ENCODE measurements around the gene GNAZ. TPM values are rescaled to one million over a fixed set of nuclear protein-coding genes. Genes with fewer than 3 reads are reported as not detected.

Gene GNAZ
- total RNA-seq, 4 donors from 2014 or later, result 4.2 to 8.2 (median 4.8) TPM

GRCh38 chr22:23079814-23080521 lies 9.6 kb downstream of the GNAZ start:
- 93 to 95% methylated on average over 9 of the region's 9 CpGs for whole genome bisulfite sequencing, 2 donors
- Histone ChIP-seq H3K27me3 (no peaks in the 10 kb centered on the region), H3K9me3 (no peaks in the 10 kb centered on the region), H3K4me1 (no peaks in the 10 kb centered on the region), H3K36me3 (no peaks in the 10 kb centered on the region), H3K4me3 (replicated peaks in 1 of 3) (no peak overlapping the region), H3K27ac (no peak overlapping the region)
- no peak for DNase-seq
- TF ChIP-seq, protein P1, sequence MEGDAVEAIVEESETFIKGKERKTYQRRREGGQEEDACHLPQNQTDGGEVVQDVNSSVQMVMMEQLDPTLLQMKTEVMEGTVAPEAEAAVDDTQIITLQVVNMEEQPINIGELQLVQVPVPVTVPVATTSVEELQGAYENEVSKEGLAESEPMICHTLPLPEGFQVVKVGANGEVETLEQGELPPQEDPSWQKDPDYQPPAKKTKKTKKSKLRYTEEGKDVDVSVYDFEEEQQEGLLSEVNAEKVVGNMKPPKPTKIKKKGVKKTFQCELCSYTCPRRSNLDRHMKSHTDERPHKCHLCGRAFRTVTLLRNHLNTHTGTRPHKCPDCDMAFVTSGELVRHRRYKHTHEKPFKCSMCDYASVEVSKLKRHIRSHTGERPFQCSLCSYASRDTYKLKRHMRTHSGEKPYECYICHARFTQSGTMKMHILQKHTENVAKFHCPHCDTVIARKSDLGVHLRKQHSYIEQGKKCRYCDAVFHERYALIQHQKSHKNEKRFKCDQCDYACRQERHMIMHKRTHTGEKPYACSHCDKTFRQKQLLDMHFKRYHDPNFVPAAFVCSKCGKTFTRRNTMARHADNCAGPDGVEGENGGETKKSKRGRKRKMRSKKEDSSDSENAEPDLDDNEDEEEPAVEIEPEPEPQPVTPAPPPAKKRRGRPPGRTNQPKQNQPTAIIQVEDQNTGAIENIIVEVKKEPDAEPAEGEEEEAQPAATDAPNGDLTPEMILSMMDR (IDR thresholded peaks at IDR 0.05), result no peak
- TF ChIP-seq POLR2A (IDR thresholded peaks at IDR 0.05), result no peak
- intact Hi-C loops (cut with DNase I), result no loop called here

GRCh38 chr22:23080613-23081290 lies 10.4 kb downstream of the GNAZ start:
- intact Hi-C loops (cut with DNase I), result no loop called here
- 87% methylated on average over 11 of the region's 11 CpGs for WGBS, 2 donors

DNA sequence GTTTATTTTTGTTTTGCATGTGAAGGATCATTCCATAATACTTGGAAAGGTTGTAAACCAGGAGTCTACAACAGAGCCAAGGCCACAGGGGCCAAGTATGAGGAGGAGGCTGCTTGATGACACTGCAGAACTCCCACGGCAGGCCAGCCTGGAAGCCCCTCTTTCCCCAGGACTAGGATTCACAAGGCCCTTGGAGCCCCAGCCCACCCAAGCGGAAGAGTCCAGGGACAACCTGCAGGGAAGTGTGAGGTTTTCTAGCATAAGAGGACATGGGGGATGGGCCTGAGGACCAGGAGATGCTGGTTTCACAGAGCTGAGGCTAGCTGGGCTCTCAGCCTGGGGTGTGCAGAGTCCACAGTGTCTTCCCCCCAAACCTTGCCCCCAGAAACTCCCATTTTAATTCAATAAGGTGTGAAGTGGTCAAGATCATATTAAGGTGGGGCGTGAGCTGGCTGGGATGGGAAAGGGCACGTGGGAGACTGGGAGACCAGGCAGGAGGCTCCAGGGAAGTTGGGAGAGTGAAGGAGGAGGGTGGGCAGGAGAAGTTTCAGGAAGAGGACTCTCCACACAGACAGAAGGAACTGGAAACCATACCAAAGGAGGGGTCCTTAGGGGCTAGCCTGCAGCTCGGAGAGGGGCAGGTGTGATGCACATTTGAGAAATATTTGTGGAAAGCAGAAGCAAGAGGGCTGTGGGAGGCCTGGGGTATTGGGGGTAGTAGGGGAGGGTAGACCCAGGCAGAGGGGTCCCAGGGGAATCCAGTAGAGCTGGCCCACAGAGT lies 12.4 kb downstream of the GNAZ start:
- H3K36me3 ChIP-seq, result no peaks in the 10 kb centered on the region
- no peak overlapping the region for H3K27ac ChIP-seq
- intact Hi-C loops (cut with DNase I), result no loop called here
- no peaks in the 10 kb centered on the region for H3K27me3 ChIP-seq
- no peak for TF ChIP-seq POLR2A (IDR thresholded peaks at IDR 0.05)
- TF ChIP-seq, protein P1 (IDR thresholded peaks at IDR 0.05), result no peak
- DNase-seq, result no peak
- WGBS, 2 donors, result 90 to 92% methylated on average over 5 of the region's 5 CpGs
- H3K4me1 ChIP-seq, result no peaks in the 10 kb centered on the region
- no peak overlapping the region for H3K4me3 ChIP-seq (replicated peaks in 1 of 3)
- H3K9me3 ChIP-seq, result no peaks in the 10 kb centered on the region

More at GRCh38 chr22:23080613-23081290, 10.4 kb downstream of the GNAZ start:
- H3K4me1 ChIP-seq, result no peaks in the 10 kb centered on the region
- no peak overlapping the region for H3K4me3 ChIP-seq (replicated peaks in 1 of 3)
- no peak overlapping the region for H3K27ac ChIP-seq
- no peaks in the 10 kb centered on the region for H3K9me3 ChIP-seq
- H3K27me3 ChIP-seq, result no peaks in the 10 kb centered on the region
- no peak for DNase-seq
- TF ChIP-seq, protein P1 (IDR thresholded peaks at IDR 0.05), result no peak
- no peak for TF ChIP-seq POLR2A (IDR thresholded peaks at IDR 0.05)
- H3K36me3 ChIP-seq, result no peaks in the 10 kb centered on the region

DNA sequence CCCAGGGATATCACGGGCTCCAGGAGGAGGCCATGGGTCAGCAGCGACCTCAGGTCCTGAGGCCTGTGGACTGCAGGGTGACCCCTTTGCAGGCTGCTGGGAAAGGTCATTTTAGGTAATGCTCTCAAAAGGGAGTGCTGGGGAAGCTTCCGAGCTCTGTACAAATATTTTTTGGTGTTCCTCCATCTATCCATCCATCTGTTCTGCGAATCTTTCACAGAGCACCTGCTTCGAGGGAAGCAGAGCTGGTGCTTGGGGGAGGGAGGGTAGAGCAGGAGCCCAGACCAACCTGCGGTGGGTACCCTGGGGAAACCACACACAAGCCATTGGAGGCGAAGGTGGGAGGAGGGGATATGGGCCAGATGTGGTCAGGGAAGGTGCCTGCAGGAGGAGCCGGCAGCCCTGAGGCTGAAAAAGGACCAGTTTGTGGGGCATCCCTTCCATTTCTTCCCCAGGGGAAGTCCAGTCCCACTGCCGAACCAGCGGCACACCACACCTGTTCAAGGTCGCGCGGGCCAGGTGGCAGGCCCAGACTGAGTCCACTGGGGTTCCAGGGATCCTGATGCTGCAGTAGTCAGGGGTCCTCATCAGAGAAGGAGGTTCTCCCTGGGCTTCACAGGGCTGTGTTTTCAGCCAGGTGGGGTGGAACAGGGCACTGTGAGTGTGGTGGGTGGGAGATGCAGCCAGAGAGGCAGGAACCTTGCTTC lies 13.1 kb downstream of the GNAZ start:
- WGBS, 2 donors, result 89 to 93% methylated on average over 13 of the region's 13 CpGs
- H3K4me3 ChIP-seq (replicated peaks in 1 of 3), result no peak overlapping the region
- H3K4me1 ChIP-seq, result no peaks in the 10 kb centered on the region
- TF ChIP-seq POLR2A (IDR thresholded peaks at IDR 0.05), result no peak
- TF ChIP-seq, protein P1 (IDR thresholded peaks at IDR 0.05), result no peak
- no peak for DNase-seq
- intact Hi-C loops (cut with DNase I), result no loop called here
- no peaks in the 10 kb centered on the region for H3K27me3 ChIP-seq
- H3K9me3 ChIP-seq, result no peaks in the 10 kb centered on the region
- no peak overlapping the region for H3K27ac ChIP-seq
- H3K36me3 ChIP-seq, result no peaks in the 10 kb centered on the region

All from thyroid gland (tissue), 4 donors.